NCI-H1105 (cell line): Measurements from ENCODE around the gene PKN1.
"Not testable (repeated sequence)": the region's sequence is repeated elsewhere in the genome, so short reads cannot be mapped to it uniquely, and the experiment has no call there.

Source experiments
- DNase-seq: peaks from one replicate; lab custom pipeline; 2025; lab: John Stamatoyannopoulos, UW

PKN1 gene

GRCh38 chr19:14432791-14433553, at the start of gene PKN1:
Gene PKN1 (plus strand): TSS chr19:14433306. CDS start chr19:14433522, 216 bp downstream.
- peak; percentile 78 for DNase-seq

- DNase-seq: no peak
These were observed 49.2 kb upstream of the PKN1 start for GRCh38 chr19:14383661-14384555.

- DNase-seq: no peak
These were observed 47.6 kb upstream of the PKN1 start for GRCh38 chr19:14385492-14385891.

GRCh38 chr19:14390548-14390947, 42.6 kb upstream of the PKN1 start:
- no peak for DNase-seq

- DNase-seq: no peak
These were observed 41.8 kb upstream of the PKN1 start for GRCh38 chr19:14391156-14391821.

GRCh38 chr19:14393329-14393728, 39.8 kb upstream of the PKN1 start:
- no peak for DNase-seq

- DNase-seq: no peak
These were observed 38.9 kb upstream of the PKN1 start for GRCh38 chr19:14394167-14394566.

- DNase-seq: no peak
These were observed 37.8 kb upstream of the PKN1 start for GRCh38 chr19:14395262-14395661.

GRCh38 chr19:14395710-14396336, 37.3 kb upstream of the PKN1 start:
- no peak for DNase-seq

- not testable (repeated sequence) for DNase-seq
These were observed 36.4 kb upstream of the PKN1 start for GRCh38 chr19:14396730-14397129.

GRCh38 chr19:14397168-14397567, 35.9 kb upstream of the PKN1 start:
- not testable (repeated sequence) for DNase-seq

GRCh38 chr19:14400951-14401431, 32.1 kb upstream of the PKN1 start:
- DNase-seq: no peak

GRCh38 chr19:14401468-14402195, 31.5 kb upstream of the PKN1 start:
- DNase-seq: no peak

GRCh38 chr19:14402332-14403144, 30.6 kb upstream of the PKN1 start:
- no peak for DNase-seq

- DNase-seq: not testable (repeated sequence)
These were observed 29.8 kb upstream of the PKN1 start for GRCh38 chr19:14403145-14403930.

GRCh38 chr19:14404312-14404711, 28.8 kb upstream of the PKN1 start:
- peak; percentile 70 for DNase-seq

- DNase-seq: no peak
These were observed 27.7 kb upstream of the PKN1 start for GRCh38 chr19:14405380-14405757.

GRCh38 chr19:14405758-14406644, 27.1 kb upstream of the PKN1 start:
- peak; percentile 49 for DNase-seq
